ENCODE measurements around the gene CHCHD3. TPM values are rescaled to one million over a fixed set of nuclear protein-coding genes. Genes with fewer than 3 reads are reported as not detected.

CHCHD3 gene
- total RNA-seq, 3 donors from 2014 or later: 52.1 to 59.4 (median 53.1) TPM

DNA sequence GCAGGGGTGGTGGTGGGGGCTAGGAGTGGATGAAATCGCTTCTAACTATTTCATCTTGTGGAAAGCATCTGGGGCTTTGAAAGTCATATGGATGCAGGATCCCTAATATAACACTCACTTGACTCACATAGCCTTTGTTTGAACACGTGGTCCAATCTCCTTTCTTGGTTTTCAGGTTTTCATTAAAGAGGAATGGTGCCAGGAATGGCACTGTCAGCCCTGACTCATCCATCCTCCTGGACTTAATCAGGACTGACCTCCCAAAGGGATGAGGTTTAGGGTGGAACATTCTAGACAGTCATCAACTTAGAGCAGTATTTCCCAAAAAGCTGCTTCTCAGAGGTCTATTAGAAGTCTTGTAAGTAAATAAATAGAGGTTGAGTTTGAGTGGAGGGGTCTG is 343.6 kb downstream of the CHCHD3 start:
- no peaks in the 10 kb centered on the region for H3K27me3 ChIP-seq
- intact Hi-C loops (cut with DNase I; ENCODE audit: low total_unique reads): no loop called here
- no peaks in the 10 kb centered on the region for H3K36me3 ChIP-seq
- H3K27ac ChIP-seq: no peak overlapping the region
- H3K9me3 ChIP-seq: peaks cover 0 to 4% of the 10 kb centered on the region in 2 donors
- TF ChIP-seq POLR2AphosphoS5 (IDR thresholded peaks at IDR 0.05) (no peak), POLR2A (IDR thresholded peaks at IDR 0.05) (no peak)
- TF ChIP-seq, protein P1, sequence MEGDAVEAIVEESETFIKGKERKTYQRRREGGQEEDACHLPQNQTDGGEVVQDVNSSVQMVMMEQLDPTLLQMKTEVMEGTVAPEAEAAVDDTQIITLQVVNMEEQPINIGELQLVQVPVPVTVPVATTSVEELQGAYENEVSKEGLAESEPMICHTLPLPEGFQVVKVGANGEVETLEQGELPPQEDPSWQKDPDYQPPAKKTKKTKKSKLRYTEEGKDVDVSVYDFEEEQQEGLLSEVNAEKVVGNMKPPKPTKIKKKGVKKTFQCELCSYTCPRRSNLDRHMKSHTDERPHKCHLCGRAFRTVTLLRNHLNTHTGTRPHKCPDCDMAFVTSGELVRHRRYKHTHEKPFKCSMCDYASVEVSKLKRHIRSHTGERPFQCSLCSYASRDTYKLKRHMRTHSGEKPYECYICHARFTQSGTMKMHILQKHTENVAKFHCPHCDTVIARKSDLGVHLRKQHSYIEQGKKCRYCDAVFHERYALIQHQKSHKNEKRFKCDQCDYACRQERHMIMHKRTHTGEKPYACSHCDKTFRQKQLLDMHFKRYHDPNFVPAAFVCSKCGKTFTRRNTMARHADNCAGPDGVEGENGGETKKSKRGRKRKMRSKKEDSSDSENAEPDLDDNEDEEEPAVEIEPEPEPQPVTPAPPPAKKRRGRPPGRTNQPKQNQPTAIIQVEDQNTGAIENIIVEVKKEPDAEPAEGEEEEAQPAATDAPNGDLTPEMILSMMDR (IDR thresholded peaks at IDR 0.05): no peak
- H3K4me3 ChIP-seq: no peak overlapping the region
- DNase-seq (ENCODE audit: low spot score in 2 of 2): no peak
- H3K4me1 ChIP-seq: no peaks in the 10 kb centered on the region

DNA sequence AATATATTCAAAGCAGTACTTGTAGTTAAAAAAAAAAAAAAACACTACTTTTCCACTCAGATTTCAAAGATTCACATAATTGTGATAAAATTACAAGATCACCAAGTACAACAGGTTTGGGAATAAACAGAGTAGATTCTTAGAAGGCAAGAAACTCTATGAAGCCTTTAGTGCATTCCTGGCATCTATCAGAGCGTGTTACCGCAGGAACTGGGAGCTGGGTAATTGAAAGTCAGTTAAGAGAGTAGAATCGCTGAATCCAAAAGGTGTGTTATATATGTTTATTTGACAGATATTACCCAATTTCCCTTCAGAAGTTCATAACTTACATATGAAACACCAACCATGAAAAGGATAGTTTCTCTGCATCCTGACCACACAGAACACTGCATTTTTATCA is 346.4 kb downstream of the CHCHD3 start:
- Histone ChIP-seq H3K27ac (no peak overlapping the region), H3K4me3 (no peak overlapping the region), H3K4me1 (no peaks in the 10 kb centered on the region), H3K36me3 (no peaks in the 10 kb centered on the region), H3K27me3 (no peaks in the 10 kb centered on the region), H3K9me3 (no peaks in the 10 kb centered on the region)
- no peak for TF ChIP-seq POLR2AphosphoS5 (IDR thresholded peaks at IDR 0.05)
- no peak for TF ChIP-seq POLR2A (IDR thresholded peaks at IDR 0.05)
- TF ChIP-seq, protein P1 (IDR thresholded peaks at IDR 0.05): no peak
- intact Hi-C loops (cut with DNase I; ENCODE audit: low total_unique reads): no loop called here
- no peak for DNase-seq (ENCODE audit: low spot score in 2 of 2)

Other genes with a start within 250 kb of the CHCHD3 start
- 100 to 1,000 TPM in 1 of 3 donors, 10 to 100 TPM in 2; 88.3 to 136 (median 99.6) TPM for gene EXOC4, start 171.0 kb upstream of the CHCHD3 start, total RNA-seq

All from breast epithelium (tissue), 4 donors.